ENCODE results near the gene CANT1.

The CANT1 gene

DNA sequence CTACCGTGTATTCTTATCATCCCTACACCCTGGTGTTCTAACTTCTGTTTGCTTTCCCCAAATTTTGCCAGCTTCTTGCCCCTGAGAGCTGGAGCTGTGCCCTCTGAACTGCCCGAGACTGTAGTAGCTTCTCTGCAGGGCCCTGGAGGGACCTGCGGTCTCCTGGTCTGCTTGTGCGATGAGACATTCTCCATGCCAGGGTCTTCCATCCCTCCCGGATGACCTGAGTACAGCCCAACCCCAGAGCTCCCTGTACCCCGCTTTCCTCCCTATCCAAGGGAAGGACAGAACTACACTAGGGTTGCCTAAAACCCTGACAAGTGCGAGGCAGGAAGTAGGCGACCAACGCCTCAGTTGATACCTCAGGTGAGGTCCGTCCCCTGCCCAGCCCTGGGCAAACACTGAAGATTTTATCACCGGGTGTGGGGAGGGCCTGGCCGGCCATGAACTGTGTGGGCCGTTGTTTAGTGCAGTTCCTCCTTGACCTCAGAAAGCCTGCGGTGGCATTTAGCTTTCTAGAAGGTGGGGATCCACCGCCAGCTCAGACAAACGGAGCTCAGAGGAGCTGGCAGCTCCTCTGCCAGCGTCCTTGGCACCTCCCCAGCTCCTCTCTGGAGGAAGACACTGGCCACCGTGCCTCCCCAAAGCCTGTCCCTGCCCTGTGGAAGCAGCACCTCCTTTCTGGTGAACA is 13.7 kb downstream of the CANT1 start:
- DNase-seq (ENCODE audit: low read depth in 2 of 2): no peak

DNA sequence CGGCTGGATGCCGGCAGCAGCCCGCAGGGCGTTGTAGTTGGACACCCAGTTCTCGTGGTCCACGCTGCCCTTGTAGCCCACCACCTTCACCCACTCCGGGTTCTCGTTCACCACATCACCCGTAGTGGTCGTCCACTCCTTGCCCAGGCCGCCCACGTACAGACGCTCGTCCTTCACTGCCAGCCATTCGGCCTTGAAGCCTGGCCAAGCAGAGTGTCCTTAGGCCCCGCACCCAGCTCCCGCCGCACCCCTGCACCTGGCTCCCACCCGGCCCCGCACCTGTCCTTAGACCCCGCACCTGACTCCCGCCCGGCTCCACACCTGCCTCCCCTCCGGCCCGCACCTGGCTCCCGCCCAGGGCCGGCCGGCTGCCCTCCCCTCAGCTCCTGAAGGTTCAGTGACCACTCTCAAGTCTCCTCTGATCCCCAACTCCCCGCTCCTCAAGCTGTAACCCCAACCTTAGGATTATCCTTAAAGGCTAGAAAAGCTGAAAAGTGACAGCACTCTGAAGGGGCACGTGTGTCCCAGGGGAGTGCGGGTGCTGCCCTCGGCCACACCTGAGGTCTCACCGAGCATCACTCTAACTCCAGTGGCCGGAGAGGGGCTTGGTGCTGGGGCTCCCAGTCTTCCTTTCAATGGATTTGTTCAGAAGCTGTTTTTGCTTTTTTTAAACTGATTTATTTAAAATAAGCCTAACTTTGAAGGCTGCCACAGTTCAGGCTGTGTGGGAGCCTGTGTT is 14.4 kb downstream of the CANT1 start:
- DNase-seq (ENCODE audit: low read depth in 2 of 2): no peak

DNA sequence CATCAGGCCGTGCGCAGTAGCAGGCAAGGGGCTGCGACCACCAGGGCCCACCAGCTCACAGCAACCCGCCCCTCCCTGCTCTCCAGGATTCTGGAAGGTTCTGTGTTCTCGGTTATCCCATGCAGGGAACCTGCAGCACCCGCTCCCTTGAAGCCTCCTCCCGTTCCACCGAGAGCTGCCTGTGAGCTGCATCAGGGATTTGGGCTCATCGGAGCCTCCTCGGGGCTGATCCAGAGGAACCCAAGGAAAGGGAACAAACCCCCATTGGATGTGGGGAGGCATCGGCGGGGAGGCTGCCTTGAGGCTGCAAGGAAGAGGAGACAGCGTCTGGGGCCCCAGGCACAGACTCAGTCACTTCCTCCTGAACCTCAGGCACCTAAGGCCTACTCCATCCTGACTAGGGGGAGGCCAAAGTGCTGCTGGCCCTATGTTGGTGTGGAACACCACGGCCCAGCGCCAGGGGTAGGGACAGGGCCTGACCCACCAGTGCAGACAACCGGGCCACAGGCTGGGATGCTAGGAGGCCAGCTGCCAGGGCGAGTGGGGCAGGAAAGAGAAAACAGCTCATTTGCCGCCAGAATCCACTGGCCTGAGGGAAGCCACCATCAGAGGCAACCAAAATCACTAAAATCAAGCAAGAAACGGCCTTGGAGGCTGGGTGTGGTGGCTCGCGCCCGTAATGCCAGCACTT is 15.4 kb downstream of the CANT1 start:
- DNase-seq (ENCODE audit: low read depth in 2 of 2): no peak

DNA sequence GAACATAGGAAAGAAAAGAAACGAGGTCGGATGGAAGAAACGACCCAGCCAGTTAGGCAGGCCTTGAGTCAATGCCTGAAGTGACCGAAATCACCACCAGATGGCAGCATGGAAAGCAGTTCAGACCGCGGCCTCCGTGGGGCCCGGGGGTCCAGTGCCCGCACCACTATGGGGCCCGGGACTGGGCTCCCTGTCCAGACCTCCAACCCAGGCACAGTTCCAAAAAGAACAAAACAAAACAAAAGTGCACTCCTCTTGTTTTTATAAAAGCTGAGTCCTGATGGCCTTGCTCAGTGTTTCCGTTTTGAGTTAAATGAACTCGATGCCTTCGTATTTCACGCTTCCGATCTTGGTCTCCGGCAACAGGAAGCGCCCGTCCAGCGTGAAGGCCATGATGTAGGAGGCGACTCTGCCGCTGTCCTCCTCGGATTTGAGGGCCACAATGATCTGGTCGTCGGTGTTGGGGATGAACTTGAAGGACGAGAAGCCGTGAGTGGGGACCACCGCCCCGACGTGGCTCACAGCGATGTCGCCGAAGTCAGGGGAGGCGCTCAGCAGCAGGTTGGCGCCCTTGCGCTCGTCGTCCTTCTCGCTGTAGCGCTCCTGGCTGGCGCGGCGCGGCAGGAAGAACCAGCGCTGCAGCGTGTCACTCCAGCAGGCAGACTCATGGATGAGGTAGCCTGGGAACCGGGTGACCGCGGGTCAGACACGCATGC is 16.2 kb downstream of the CANT1 start:
- peak; percentile 31 to 46 for DNase-seq (ENCODE audit: low read depth in 2 of 2)

DNA sequence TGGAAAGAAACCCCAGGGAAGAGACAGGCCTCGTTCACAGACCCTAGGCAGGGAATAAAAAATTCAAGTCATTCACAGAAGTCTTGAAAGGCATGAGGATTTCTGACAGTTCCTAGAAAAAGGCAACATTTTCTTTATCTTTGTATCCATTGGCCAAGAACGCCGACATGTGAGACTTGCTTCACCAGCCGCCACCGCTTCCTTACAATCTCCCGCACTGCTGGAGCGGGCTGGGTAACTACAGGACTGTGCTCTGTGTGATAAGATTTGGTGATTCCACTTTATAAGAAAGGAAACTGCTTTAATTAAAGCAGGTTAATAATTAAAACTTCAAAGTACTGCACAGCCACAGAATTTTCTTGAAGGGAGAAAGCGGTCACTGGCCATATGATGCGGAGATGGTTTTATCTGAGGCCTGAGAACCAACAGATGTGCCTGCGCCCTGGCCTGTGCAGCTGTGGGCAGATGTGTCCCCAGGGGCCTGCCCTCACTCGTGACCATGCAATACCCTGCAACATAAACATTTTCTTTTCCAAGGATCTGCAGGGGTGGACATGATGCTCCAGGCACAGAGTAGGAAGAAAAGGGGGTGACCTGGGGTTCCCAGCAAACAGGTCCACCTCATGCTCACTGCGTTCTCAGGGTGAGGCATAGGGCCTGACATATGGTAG is 16.9 kb downstream of the CANT1 start:
- no peak for DNase-seq (ENCODE audit: low read depth in 2 of 2)

DNA sequence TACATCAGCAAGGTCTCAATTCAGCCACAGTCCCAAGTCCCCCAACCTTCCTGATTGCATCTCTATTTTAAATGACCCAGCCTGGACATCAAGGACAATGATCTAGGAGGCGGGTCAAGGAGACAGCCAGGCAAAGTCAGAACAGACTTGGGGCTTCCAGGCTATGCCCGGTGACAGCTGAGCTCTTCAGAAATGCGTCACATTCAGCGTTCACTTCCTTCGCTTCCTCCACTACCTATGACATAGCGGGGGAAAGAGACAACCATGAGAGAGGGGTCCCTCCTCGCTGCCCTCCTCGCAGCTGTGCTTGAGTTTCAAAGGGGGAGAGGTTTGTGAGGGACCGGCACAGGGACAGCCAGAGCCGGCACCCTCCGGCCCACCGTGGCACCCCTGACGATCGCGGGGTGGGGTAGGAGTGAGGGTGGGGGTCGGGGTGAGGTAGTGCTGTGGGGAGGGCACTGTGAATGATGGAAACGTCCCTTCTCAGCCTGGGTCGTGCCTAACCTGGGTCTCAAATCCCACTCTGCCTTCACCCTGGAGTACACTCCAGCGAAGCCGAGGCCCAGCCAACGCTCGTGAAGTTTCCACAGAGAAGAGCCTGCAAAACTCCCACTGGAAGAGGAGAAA is 17.5 kb downstream of the CANT1 start:
- DNase-seq (ENCODE audit: low read depth in 2 of 2): no peak

DNA sequence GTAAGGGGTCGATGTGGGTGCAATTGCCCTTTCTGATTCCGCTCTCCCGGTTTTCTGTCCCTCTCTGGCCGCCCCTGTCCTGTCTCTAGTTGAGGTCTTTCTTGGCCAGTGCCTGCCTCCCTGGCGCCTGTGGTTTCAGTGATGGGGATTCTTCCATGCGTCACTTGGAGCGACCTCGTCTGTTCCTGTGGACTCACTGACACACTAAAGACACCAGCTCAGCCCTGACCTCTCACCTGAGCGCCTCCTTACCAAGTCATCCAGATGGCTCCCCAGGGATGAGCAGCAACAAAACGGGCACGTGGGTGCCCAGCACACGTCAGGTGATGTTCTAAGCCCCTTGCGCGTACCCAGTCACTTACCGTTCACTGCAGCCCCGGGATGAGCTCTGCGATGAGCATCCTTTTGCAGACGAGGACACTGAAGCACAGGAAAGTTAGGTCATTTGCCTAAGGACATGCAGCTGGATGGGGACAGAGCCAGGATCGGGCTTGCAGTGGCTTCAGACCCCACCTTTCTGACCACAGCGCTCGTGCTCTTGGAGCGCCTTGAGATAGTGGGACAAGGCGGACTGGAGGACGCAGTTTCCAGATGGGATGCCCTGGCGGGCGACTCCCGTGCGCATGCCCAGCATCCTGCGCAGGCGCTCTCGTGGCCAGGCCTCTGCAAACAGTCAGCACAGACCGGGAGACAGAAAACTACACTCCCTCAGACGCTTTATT is 18.4 kb downstream of the CANT1 start:
- no peak for DNase-seq (ENCODE audit: low read depth in 2 of 2)

DNA sequence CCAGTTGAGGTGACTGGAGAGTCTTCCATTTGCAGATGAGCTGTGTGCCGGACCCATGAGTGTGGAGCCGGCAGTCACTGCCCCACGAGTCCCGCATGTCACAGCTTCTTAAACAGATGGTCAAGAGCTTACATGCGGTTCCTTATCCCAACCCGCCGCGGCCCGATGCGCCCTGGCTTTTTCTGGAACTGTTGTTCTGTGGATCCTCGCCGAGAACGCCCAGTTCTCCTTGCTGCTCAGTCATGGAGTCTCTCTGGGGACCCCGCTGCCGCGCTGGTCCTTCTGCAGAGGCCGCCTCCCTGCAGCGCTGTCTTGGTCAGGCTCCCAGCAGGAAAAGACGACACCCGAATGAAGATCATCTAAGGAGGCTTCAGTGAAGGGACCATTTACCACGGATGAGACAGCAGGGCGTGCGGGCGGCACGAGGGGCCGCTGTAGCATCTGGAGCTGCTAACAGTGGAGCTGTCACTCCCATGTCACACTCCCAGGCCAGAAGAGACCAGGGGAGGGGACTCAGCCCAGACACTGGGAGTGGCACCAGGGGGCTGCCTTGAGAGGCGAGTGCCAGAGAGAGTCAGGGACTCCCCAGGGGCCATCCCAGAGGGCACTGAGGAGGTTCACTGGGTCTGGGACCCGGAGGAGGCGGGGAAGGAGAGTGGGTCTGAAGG is 19.1 kb downstream of the CANT1 start:
- DNase-seq (ENCODE audit: low read depth in 2 of 2): no peak

DNA sequence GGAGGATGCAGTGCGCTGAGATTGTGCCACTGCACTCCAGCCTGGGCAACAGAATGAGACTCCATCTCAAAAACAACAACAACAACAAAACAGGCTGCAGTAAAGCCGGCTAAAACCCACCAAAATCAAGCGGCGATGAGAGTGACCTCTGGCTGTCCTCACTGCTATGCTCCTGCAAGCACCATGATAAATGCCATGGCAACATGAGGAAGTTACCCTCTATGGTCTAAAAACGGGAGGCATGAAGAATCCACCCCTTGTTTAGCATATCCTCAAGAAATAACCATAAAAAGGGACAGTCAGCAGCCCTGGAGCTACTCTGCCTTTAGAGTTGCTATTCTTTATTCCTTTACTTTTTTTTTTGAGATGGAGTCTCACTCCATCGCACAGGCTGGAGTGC is 21.4 kb downstream of the CANT1 start:
- no peak for DNase-seq (ENCODE audit: low read depth in 2 of 2)

DNA sequence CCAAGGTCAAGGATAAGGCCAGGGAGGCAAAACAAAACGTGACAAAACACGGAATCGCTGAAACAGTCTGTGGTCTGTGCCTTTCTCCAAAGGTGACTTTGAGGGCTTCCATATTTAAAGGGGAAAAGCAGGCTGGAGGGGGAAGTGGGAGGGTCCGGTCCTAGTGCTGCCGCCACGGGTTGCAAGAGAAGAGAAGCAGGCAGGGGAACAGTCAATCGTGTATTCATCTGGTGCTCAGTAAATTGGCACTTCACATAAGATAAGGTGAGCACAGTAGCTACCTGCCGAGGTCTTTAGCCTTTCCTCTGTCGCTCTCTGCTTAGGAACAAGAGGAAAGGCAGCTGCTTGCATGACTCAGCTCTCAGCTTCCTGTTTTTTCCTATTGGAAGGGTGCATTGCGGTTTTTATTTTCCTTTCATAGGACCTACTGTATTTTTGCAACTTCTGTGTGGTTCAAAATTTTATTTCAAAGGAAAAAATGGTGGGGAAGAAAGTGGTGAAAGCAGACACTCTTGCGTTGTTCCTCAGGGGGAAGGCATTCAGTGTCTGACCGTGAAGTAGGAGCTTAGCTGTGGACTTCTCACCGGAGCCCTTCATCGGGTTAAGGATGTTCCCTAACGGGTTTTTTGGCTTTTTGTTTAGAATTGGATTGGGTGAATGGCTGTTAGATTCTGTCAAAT is 22.8 kb downstream of the CANT1 start:
- DNase-seq (ENCODE audit: low read depth in 2 of 2): no peak

DNA sequence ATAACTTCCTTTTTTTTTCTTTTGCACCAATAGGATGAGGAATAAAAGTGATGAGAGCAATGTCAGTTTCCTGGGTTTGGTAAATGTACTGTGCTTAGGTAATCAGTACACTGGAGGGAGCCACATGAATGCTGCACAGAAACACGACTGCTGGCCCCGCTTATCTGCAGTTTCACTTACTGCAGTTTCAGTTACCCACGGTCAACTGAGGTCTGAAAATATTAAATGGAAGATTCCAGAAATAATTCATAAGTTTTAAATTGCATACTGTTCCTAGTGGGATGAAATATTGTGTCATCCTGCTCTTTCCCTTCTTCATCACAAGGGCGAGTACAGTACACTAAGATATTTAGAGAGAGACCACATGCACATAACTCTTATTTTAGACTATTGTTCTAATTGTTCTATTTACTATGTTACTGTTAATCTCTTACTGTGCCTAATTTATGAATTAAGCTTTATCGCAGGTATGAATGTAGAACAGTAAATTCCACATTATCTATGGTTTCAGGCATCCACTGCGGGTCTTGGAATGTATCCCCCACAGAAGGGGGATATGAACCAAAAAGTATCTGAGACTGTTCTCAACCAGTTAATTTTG is 23.4 kb downstream of the CANT1 start:
- no peak for DNase-seq (ENCODE audit: low read depth in 2 of 2)

DNA sequence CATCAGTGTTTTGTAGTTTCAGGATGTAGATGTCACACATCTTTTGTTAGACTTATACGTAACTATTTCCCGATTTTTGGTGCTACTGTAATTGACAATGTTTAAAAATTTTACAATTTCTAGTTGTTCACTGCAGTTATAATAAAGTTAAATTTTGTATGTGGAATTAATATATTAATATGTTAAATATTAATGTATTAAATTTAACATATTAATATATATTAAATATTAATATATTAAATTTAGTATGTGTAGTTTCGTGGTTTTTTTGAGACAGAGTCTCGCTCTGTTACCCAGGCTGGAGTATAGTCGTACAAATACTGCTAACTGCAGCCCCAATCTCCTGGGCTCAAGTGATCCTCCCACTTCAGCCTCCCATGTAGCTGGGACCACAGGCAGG is 24.2 kb downstream of the CANT1 start:
- DNase-seq (ENCODE audit: low read depth in 2 of 2): no peak

DNA sequence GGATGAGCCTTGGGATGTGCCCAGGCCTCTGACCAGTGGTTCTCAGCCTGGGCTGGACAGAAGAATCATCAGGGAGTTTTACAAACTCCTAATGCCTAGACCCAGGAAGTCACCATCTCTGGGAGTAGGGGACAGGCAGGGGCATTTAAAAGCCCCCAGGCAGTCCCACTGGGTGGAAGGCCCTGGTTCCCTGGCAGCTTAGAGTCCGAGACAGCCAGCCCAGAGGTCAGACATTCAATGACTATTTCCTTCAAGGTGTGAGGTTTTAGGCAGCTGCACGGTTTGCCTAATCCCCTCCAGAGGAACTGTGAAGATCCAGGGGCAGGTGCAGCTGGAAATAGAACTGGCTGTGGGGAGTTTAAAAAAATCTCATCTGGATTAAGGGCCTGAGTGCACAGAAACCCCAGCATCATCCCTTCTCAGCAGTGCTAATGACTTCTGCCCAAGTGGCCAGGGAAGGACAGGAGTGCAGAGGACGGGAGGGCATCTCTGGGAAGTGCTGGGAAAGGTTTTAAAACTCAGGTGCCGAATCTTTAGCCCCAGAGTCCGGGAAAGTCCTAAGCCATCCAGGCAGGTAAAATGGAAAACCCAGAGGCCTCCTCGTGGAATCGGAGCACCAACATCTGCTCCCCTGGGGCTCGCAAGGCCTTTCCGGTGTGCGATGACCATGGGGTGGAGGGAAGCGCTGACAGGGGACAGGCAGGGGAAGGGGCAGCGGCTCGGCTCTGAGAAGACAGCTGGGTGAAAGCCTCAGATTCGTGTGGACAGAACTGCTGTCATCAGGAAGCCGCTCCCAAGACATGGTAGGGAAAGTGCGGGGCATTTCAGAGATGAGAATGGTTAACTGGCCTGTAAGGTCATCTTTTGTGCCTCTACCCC is 28.3 kb downstream of the CANT1 start:
- DNase-seq (ENCODE audit: low read depth in 2 of 2): no peak

DNA sequence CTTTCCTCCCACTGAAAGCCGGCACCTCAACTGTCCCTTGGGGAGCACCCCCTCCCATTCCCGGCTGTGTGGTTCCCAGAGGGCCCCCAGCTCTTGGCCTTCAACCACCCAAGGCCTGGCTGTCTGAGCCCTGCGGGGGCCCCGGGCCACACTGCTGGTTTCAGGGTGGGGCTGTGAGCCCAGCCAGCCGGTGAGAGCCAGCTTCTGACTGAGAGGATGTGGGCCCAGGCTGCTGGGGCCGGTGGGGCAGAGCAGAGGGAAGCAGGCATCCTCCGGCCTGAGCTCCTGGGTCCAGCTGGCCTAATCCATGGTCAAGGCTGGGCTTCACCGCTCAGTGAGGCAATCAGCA is 29.0 kb downstream of the CANT1 start:
- DNase-seq (ENCODE audit: low read depth in 2 of 2): no peak

DNA sequence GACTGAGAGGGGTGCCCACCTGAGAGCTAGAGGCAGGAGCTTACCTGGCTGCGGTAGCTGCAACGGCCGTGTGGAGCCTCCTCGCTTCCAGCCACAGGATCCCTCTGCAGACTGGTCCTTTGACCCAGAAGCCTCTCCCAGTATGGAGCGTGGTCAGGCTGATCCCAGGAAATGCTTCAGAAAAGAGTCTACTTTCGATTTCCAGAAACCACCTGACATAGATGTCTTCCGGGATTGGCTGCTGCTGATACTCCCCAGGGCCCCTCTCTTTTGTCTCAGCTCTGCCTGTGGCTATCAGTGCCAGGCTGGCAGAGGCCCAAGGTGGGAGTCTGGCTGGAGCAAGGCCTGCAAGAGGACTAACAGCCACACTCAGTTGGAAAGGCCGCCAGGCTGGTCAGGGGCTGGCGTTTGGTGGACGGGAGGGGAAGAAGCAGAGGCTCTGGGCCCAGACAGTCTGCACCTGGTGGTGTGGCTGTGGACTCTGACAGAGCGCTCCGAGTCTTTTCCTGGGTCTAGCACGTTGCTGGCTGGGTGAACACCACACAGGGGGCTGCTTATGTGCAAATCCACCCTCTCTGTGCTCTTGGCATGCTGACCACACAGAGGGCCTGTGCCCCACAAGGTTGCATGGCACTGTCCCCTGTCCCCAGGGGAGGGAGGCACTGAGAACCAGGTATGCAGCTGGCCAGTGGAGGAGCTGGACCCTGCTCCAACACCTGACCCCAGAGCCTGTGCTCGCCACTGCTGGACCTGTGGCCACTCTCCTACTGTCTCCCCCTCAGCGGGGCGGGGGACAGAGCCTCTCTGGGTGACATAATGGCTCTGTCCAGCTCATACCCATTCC is 29.6 kb downstream of the CANT1 start, which contains the start of gene LGALS3BP:
TSS of gene LGALS3BP (minus strand) at position 144 of the 844 bp plus-strand sequence. CDS start 2,732 bp downstream, outside the sequence.
- DNase-seq (ENCODE audit: low read depth in 2 of 2): peak in 1 of 2 donors; percentile 14

DNA sequence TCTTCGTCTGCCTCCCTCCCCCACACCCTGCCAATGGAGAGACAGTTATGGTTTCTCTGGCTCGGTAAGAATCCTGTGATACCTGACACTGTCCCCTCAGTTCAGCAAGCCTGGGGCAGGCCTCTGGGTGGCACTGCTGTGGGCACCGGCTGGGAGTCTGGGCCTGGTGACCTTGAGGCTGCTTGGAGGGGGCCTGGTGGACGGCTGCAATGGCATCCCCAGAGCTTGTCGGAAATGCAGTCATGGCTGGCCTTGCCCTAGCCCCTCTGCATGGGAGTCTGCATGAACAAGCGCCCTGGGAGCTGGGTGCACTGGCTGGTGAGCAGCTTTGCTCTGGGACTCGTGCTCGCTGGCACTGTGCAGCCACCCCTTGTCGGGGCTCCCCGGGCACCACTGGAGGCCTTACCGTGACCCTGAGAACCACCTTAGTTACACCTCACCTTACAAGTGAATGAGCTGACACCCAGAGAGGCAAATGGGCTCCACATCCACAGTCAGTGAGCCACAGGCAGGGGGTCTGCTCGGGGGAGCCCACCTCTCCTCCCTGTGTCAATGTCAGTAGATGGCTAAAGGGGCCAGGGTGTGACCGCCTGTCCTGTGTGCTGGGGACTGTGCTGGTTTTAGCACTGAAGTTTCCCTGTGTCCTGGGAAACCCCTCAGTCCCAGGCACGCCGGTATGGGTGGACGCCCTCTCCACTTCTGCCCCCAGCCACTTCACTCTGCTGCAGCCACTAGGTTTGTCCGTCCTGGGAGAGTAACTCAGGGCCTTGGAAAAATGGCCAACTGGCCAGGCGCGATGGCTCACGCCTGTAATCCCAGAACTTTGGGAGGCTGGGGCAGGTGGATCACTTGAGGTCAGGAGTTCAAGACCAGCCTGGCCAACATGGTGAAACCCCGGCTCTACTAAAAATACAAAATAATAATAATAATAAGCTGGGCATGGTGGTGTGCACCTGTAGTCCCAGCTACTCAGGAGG is 31.3 kb downstream of the CANT1 start:
- DNase-seq (ENCODE audit: low read depth in 2 of 2): no peak

Measured in stimulated activated CD4-positive, alpha-beta T cell treated with anti-CD3 and anti-CD28 coated beads, Interleukin-1b, Interleukin-23, amount 100 ng/mL, for 4 hours (primary cell).